Caco-2 (cell line): ENCODE results near the gene FOXJ3. TPM values are rescaled to one million over a fixed set of nuclear protein-coding genes. Genes with fewer than 3 reads are reported as not detected.

ENCODE experiments used
- BruUV-seq: library from RNA; stranded (reverse); fragments of 400-500 nt; replicated peaks from 2 replicates; lab custom pipeline; 2021; lab: Mats Ljungman, UMichigan
- CTCF ChIA-PET: fragments of 300-600 bp; sonication (Branson Sonifier 250); formaldehyde crosslinking; loops from one replicate; lab custom pipeline; 2022; ENCODE audit warnings: antibody characterized with exemption; lab: Charles Lee
- POLR2A ChIA-PET: fragments of 300-600 bp; sonication (Branson Sonifier 250); formaldehyde crosslinking; loops from one replicate; lab custom pipeline; 2022; ENCODE audit warnings: antibody characterized with exemption; lab: Charles Lee
- DNase-seq, 2 experiments: peaks; one replicate each; pipeline versions ENCODE4 v3.0.0 to v3.0.0-alpha.2; 2020 to 2022
- H3K27me3 ChIP-seq: replicated peaks from 2 replicates; pipeline ENCODE4 v1.6.0; 2011; ENCODE audit warnings: low read length; ENCODE audit not compliant: control insufficient read depth, insufficient read depth
- H3K36me3 ChIP-seq: 2 replicates; pipeline ENCODE4 v1.5.1; 2011; ENCODE audit warnings: low read length; ENCODE audit not compliant: control insufficient read depth, insufficient read depth
- H3K4me1 ChIP-seq: fragments of 250-450 bp; sonication (Bioruptor Pico); 2 replicates; pipeline ENCODE4 v1.5.1; 2020; ENCODE audit warnings: mild to moderate bottlenecking
- H3K4me3 ChIP-seq: 2 replicates; pipeline ENCODE4 v1.5.1; 2011; ENCODE audit warnings: low read depth, mild to moderate bottlenecking, control low read depth, low read length
- H3K9me3 ChIP-seq: fragments of 250-450 bp; sonication (Bioruptor Pico); 2 replicates; pipeline ENCODE4 v1.5.1; 2020; ENCODE audit warnings: mild to moderate bottlenecking, moderate library complexity
- H3K27ac Mint-ChIP-seq: one replicate; pipeline ENCODE4 v1.8.0; 2022; ENCODE audit warnings: mixed read lengths; ENCODE audit not compliant: unreplicated experiment
- H3K27me3 Mint-ChIP-seq: one replicate; pipeline ENCODE4 v1.8.0; 2022; ENCODE audit warnings: mixed read lengths; ENCODE audit not compliant: insufficient read depth, unreplicated experiment
- H3K36me3 Mint-ChIP-seq: one replicate; pipeline ENCODE4 v1.8.0; 2022; ENCODE audit warnings: mild to moderate bottlenecking, mixed read lengths; ENCODE audit not compliant: insufficient read depth, unreplicated experiment
- H3K4me1 Mint-ChIP-seq: one replicate; pipeline ENCODE4 v1.8.0; 2022; ENCODE audit warnings: low read depth, mixed read lengths; ENCODE audit not compliant: unreplicated experiment
- H3K4me3 Mint-ChIP-seq: one replicate; pipeline ENCODE4 v1.8.0; 2022; ENCODE audit warnings: mild to moderate bottlenecking, moderate library complexity, mixed read lengths; ENCODE audit not compliant: unreplicated experiment
- H3K9me3 Mint-ChIP-seq: one replicate; pipeline ENCODE4 v1.8.0; 2022; ENCODE audit warnings: mixed read lengths; ENCODE audit not compliant: unreplicated experiment
- CTCF ChIP-seq, 2 experiments: fragments of 200-600 bp in 1 of 2; IDR thresholded peaks; 1 replicate in 1 of 2; 2 replicates in 1 of 2; pipeline versions ENCODE4 v1.5.1 to v1.8.0; 2011 to 2022; ENCODE audit warnings: antibody characterized with exemption in 1 of 2, control low read depth in 1 of 2, inconsistent platforms in 1 of 2, low read depth in 1 of 2, low read length in 1 of 2, mild to moderate bottlenecking in 1 of 2, moderate library complexity in 1 of 2; ENCODE audit not compliant: insufficient read depth in 1 of 2, severe bottlenecking in 1 of 2, unreplicated experiment in 1 of 2
- intact Hi-C: fragments of 100-400 bp; cut with micrococcal nuclease; formaldehyde crosslinking; loops from one replicate; pipeline ENCODE4 v1.10.0; 2022; ENCODE audit not compliant: unreplicated experiment
- total RNA-seq: library from RNA; stranded (reverse); gene quantifications from 2 replicates; pipeline ENCODE4 v1.2.3, GENCODE V29; 2022

Gene FOXJ3
- total RNA-seq, 1 experiment from 2014 or later, result 60.2 TPM

GRCh38 chr1:42364542-42364941 lies 29.5 kb upstream of the FOXJ3 start:
- 0 out of 2 replicates have a peak, but pooled peaks cover 3% of the 10 kb centered on the region for H3K4me1 ChIP-seq
- H3K27me3 ChIP-seq, result no peaks in the 10 kb centered on the region
- ChIA-PET CTCF (no interaction called here), POLR2A (no interaction called here)
- Mint-ChIP-seq H3K9me3 (no peaks in the 10 kb centered on the region), H3K27me3 (no peaks in the 10 kb centered on the region), H3K27ac (no peak overlapping the region), H3K4me3 (no peak overlapping the region), H3K4me1 (peaks cover 7% of the 10 kb centered on the region), H3K36me3 (no peaks in the 10 kb centered on the region)
- H3K36me3 ChIP-seq, result no peaks in the 10 kb centered on the region
- intact Hi-C loops, result no loop called here
- no peaks in the 10 kb centered on the region for H3K9me3 ChIP-seq
- BruUV-seq, result no TSS peak
- no peak for TF ChIP-seq CTCF (IDR thresholded peaks at IDR 0.05; ENCODE audit: insufficient read depth in 1 of 2, low read depth in 1 of 2, low read length in 1 of 2, severe bottlenecking in 1 of 2, unreplicated experiment in 1 of 2)
- no peak for DNase-seq
- no peak overlapping the region for H3K4me3 ChIP-seq

- H3K9me3 Mint-ChIP-seq, result no peaks in the 10 kb centered on the region
- H3K4me1 Mint-ChIP-seq, result peaks cover 6% of the 10 kb centered on the region
- intact Hi-C loops, result no loop called here
- H3K4me3 Mint-ChIP-seq, result no peak overlapping the region
- TF ChIP-seq CTCF (IDR thresholded peaks at IDR 0.05; ENCODE audit: insufficient read depth in 1 of 2, low read depth in 1 of 2, low read length in 1 of 2, severe bottlenecking in 1 of 2, unreplicated experiment in 1 of 2), result no peak
- H3K4me1 ChIP-seq, result 0 out of 2 replicates have a peak, but pooled peaks cover 3% of the 10 kb centered on the region
- H3K36me3 Mint-ChIP-seq, result no peaks in the 10 kb centered on the region
- no peaks in the 10 kb centered on the region for H3K27me3 ChIP-seq
- BruUV-seq, result no TSS peak
- ChIA-PET CTCF (no interaction called here), POLR2A (no interaction called here)
- H3K36me3 ChIP-seq, result no peaks in the 10 kb centered on the region
- DNase-seq, result no peak
- H3K27me3 Mint-ChIP-seq, result no peaks in the 10 kb centered on the region
- no peak overlapping the region for H3K4me3 ChIP-seq
- no peak overlapping the region for H3K27ac Mint-ChIP-seq
- H3K9me3 ChIP-seq, result no peaks in the 10 kb centered on the region
Measured at GRCh38 chr1:42364089-42364488, 29.1 kb upstream of the FOXJ3 start.

GRCh38 chr1:42359466-42359865 lies 24.4 kb upstream of the FOXJ3 start:
- H3K27me3 Mint-ChIP-seq, result no peaks in the 10 kb centered on the region
- no peaks in the 10 kb centered on the region for H3K9me3 Mint-ChIP-seq
- Histone ChIP-seq H3K27me3 (no peaks in the 10 kb centered on the region), H3K9me3 (no peaks in the 10 kb centered on the region), H3K4me3 (no peak overlapping the region), H3K36me3 (no peaks in the 10 kb centered on the region), H3K4me1 (no peaks in the 10 kb centered on the region)
- intact Hi-C loops, result no loop called here
- BruUV-seq, result no TSS peak
- H3K4me1 Mint-ChIP-seq, result no peaks in the 10 kb centered on the region
- H3K36me3 Mint-ChIP-seq, result no peaks in the 10 kb centered on the region
- CTCF ChIA-PET, result no interaction called here
- no peak overlapping the region for H3K4me3 Mint-ChIP-seq
- POLR2A ChIA-PET, result no interaction called here
- DNase-seq, result no peak
- TF ChIP-seq CTCF (IDR thresholded peaks at IDR 0.05; ENCODE audit: insufficient read depth in 1 of 2, low read depth in 1 of 2, low read length in 1 of 2, severe bottlenecking in 1 of 2, unreplicated experiment in 1 of 2), result no peak
- peak overlapping the region; percentile 57 for H3K27ac Mint-ChIP-seq
